BJ (cell line): ENCODE measurements around the gene FMR1. TPM values are rescaled to one million over a fixed set of nuclear protein-coding genes. Genes with fewer than 3 reads are reported as not detected.

Experiments used
- CTCF ChIA-PET: fragments of 350-600 bp; formaldehyde crosslinking; extraction: SDS; loops from one replicate; lab custom pipeline; 2021; ENCODE audit warnings: antibody characterized with exemption, inconsistent platforms; lab: Yijun Ruan, JAX
- POLR2A ChIA-PET: fragments of 300-600 bp; sonication (Branson Sonifier 250); formaldehyde crosslinking; extraction: SDS; loops from one replicate; lab custom pipeline; 2021; ENCODE audit warnings: antibody characterized with exemption; lab: Charles Lee
- DNase-seq: peaks from one replicate; pipeline ENCODE4 v3.0.0-alpha.2; 2011; ENCODE audit warnings: low read depth
- H3K27me3 ChIP-seq: 2 replicates; pipeline ENCODE4 v1.6.0; 2011; ENCODE audit warnings: low read length; ENCODE audit not compliant: control insufficient read depth, insufficient read depth
- H3K36me3 ChIP-seq: 2 replicates; pipeline ENCODE4 v1.5.1; 2011; ENCODE audit warnings: low read length; ENCODE audit not compliant: control insufficient read depth, insufficient read depth
- H3K4me3 ChIP-seq: 2 replicates; pipeline ENCODE4 v1.5.1; 2011; ENCODE audit warnings: low read depth, mild to moderate bottlenecking, control low read depth, low read length
- CTCF ChIP-seq: IDR thresholded peaks from 2 replicates; pipeline ENCODE4 v1.5.1; 2011; ENCODE audit warnings: low read depth, mild to moderate bottlenecking, control low read depth, inconsistent platforms, low read length, moderate library complexity; ENCODE audit not compliant: insufficient read depth
- polyA plus RNA-seq: library from polyadenylated mRNA; depleted of rRNA; stranded (reverse); fragments of >200 nt; gene quantifications from 2 replicates; pipeline ENCODE4 v1.2.3, GENCODE V29; 2011

The FMR1 gene
- polyA plus RNA-seq, 1 experiment = 9.1 TPM

- CTCF ChIA-PET = no interaction called here
- no peak for TF ChIP-seq CTCF
- no peak overlapping the region for H3K4me3 ChIP-seq
- POLR2A ChIA-PET = no interaction called here
- no peak for DNase-seq
- no peaks in the 10 kb centered on the region for H3K27me3 ChIP-seq
- H3K36me3 ChIP-seq = no peaks in the 10 kb centered on the region
These were observed 26.8 kb upstream of the FMR1 start for GRCh38 chrX:147884958-147885357.

- no peak overlapping the region for H3K4me3 ChIP-seq
- H3K27me3 ChIP-seq = no peaks in the 10 kb centered on the region
- CTCF ChIA-PET = no interaction called here
- POLR2A ChIA-PET = no interaction called here
- no peak for DNase-seq
- TF ChIP-seq CTCF = no peak
- H3K36me3 ChIP-seq = no peaks in the 10 kb centered on the region
These were observed 21.0 kb upstream of the FMR1 start for GRCh38 chrX:147890756-147891155.

- DNase-seq = no peak
- no peak overlapping the region for H3K4me3 ChIP-seq
- ChIA-PET CTCF (no interaction called here), POLR2A (no interaction called here)
- no peak for TF ChIP-seq CTCF
- no peaks in the 10 kb centered on the region for H3K36me3 ChIP-seq
- no peaks in the 10 kb centered on the region for H3K27me3 ChIP-seq
These were observed 19.8 kb upstream of the FMR1 start for GRCh38 chrX:147891896-147892295.

GRCh38 chrX:147893741-147894140, 18.0 kb upstream of the FMR1 start:
- no peak for DNase-seq
- no peaks in the 10 kb centered on the region for H3K36me3 ChIP-seq
- POLR2A ChIA-PET = no interaction called here
- no peak overlapping the region for H3K4me3 ChIP-seq
- CTCF ChIA-PET = no interaction called here
- TF ChIP-seq CTCF = no peak
- no peaks in the 10 kb centered on the region for H3K27me3 ChIP-seq

GRCh38 chrX:147894366-147894963, 17.3 kb upstream of the FMR1 start:
- POLR2A ChIA-PET = no interaction called here

More at GRCh38 chrX:147894366-147894963, 17.3 kb upstream of the FMR1 start:
- Histone ChIP-seq H3K36me3 (no peaks in the 10 kb centered on the region), H3K27me3 (no peaks in the 10 kb centered on the region), H3K4me3 (no peak overlapping the region)
- TF ChIP-seq CTCF = no peak
- CTCF ChIA-PET = no interaction called here
- DNase-seq = no peak
